Astrocyte (in vitro differentiated cells and primary cell): ENCODE results near the gene FA2H. TPM values are rescaled to one million over a fixed set of nuclear protein-coding genes. Genes with fewer than 3 reads are reported as not detected.
A peak's percentile ranks its signal among the peaks of the same experiment; 100 is the strongest.

Experiments used
- DNase-seq: peaks from one replicate; pipeline ENCODE4 v3.0.0-alpha.2; 2010; ENCODE audit warnings: low read depth
- FAIRE-seq: peaks from 2 replicates; lab custom pipeline; 2011; peaks lifted over from hg19 to GRCh38; lab: Jason Lieb, UNC
- H2AFZ ChIP-seq: 2 replicates; pipeline ENCODE4 v1.6.0; 2012; ENCODE audit warnings: low read depth, low read length, inconsistent platforms
- H3K27ac ChIP-seq: 2 replicates; pipeline ENCODE4 v1.5.1; 2011; ENCODE audit warnings: low read depth, low read length, inconsistent platforms
- H3K27me3 ChIP-seq: 2 replicates; pipeline ENCODE4 v1.6.0; 2011; ENCODE audit warnings: low read length, inconsistent platforms; ENCODE audit not compliant: insufficient read depth
- H3K36me3 ChIP-seq: 2 replicates; pipeline ENCODE4 v1.5.1; 2011; ENCODE audit warnings: low read length, inconsistent platforms; ENCODE audit not compliant: insufficient read depth
- H3K4me1 ChIP-seq: 2 replicates; pipeline ENCODE4 v1.5.1; 2011; ENCODE audit warnings: low read length, inconsistent platforms; ENCODE audit not compliant: insufficient read depth
- H3K4me2 ChIP-seq: 2 replicates; pipeline ENCODE4 v1.6.0; 2012; ENCODE audit warnings: low read length, inconsistent platforms
- H3K4me3 ChIP-seq: 2 replicates; pipeline ENCODE4 v1.5.1; 2011; ENCODE audit warnings: low read depth, mild to moderate bottlenecking, low read length, inconsistent platforms; ENCODE audit not compliant: insufficient read depth
- H3K79me2 ChIP-seq: 2 replicates; pipeline ENCODE4 v1.6.0; 2012; ENCODE audit warnings: mild to moderate bottlenecking, low read length, inconsistent platforms; ENCODE audit not compliant: insufficient read depth
- H3K9ac ChIP-seq: 2 replicates; pipeline ENCODE4 v1.6.0; 2012; ENCODE audit warnings: mild to moderate bottlenecking, low read length, inconsistent platforms
- H3K9me3 ChIP-seq: 2 replicates; pipeline ENCODE4 v1.5.1; 2012; ENCODE audit warnings: low read depth, mild to moderate bottlenecking, low read length, inconsistent platforms; ENCODE audit not compliant: insufficient read depth
- H4K20me1 ChIP-seq: 2 replicates; pipeline ENCODE4 v1.6.0; 2012; ENCODE audit warnings: low read length, inconsistent platforms; ENCODE audit not compliant: insufficient read depth
- H3K27ac Mint-ChIP-seq: one replicate; pipeline ENCODE4 v1.8.0; 2021; ENCODE audit warnings: mild to moderate bottlenecking, mixed read lengths; ENCODE audit not compliant: unreplicated experiment
- H3K27me3 Mint-ChIP-seq: one replicate; pipeline ENCODE4 v1.8.0; 2021; ENCODE audit warnings: low read depth, mixed read lengths; ENCODE audit not compliant: unreplicated experiment
- H3K36me3 Mint-ChIP-seq: one replicate; pipeline ENCODE4 v1.8.0; 2021; ENCODE audit warnings: low read depth, mixed read lengths; ENCODE audit not compliant: unreplicated experiment
- H3K4me1 Mint-ChIP-seq: one replicate; pipeline ENCODE4 v1.8.0; 2021; ENCODE audit warnings: low read depth, mixed read lengths; ENCODE audit not compliant: unreplicated experiment
- H3K4me3 Mint-ChIP-seq: one replicate; pipeline ENCODE4 v1.8.0; 2021; ENCODE audit warnings: mild to moderate bottlenecking, moderate library complexity, mixed read lengths; ENCODE audit not compliant: unreplicated experiment
- H3K9me3 Mint-ChIP-seq: one replicate; pipeline ENCODE4 v1.8.0; 2021; ENCODE audit warnings: mild to moderate bottlenecking, mixed read lengths; ENCODE audit not compliant: unreplicated experiment
- EZH2 ChIP-seq: IDR thresholded peaks from 2 replicates; pipeline ENCODE4 v1.6.1; 2012; ENCODE audit warnings: mild to moderate bottlenecking, low read length, inconsistent platforms; ENCODE audit not compliant: insufficient read depth
- total RNA-seq: library from RNA; stranded (reverse); gene quantifications from 2 replicates; pipeline ENCODE4 v1.2.1, GENCODE V29; 2021
- TF ChIP-seq, protein P1 (sequence below): IDR thresholded peaks from 2 replicates; pipeline ENCODE4 v1.5.1; 2011; ENCODE audit warnings: low read depth, mild to moderate bottlenecking, inconsistent platforms, low read length, moderate library complexity; ENCODE audit not compliant: insufficient read depth

The FA2H gene
- total RNA-seq, 1 donor from 2014 or later: 0.14 TPM

DNA sequence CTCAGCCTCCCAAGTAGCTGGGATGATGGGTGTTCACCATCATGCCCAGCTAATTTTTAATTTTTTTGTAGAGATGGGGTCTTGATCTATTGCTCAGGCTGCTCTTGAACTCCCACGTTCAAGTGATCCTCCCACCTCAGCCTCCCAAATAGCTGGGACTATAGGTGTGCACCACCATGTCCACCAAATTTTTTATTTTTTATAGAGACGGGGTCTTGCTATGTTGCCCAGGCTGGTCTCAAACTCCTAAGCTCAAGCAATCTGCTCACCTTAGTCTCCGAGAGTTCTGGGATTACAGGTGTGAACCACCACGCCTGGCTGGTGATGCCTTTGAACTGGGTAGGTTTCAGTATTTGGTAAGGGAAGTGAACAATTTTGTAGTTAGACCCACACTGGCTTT, 30.1 kb downstream of the FA2H start:
- H3K9me3 Mint-ChIP-seq: no peaks in the 10 kb centered on the region
- FAIRE-seq (no peak), DNase-seq (no peak)
- Histone ChIP-seq H3K27ac (no peak overlapping the region), H3K36me3 (no peaks in the 10 kb centered on the region), H4K20me1 (no peaks in the 10 kb centered on the region), H2AFZ (no peak overlapping the region), H3K9me3 (no peaks in the 10 kb centered on the region), H3K9ac (no peak overlapping the region), H3K79me2 (no peaks in the 10 kb centered on the region), H3K27me3 (no peaks in the 10 kb centered on the region), H3K4me3 (no peak overlapping the region), H3K4me2 (no peak overlapping the region), H3K4me1 (peaks cover 21% of the 10 kb centered on the region)
- peaks cover 8% of the 10 kb centered on the region for H3K27me3 Mint-ChIP-seq
- no peak overlapping the region for H3K27ac Mint-ChIP-seq
- H3K36me3 Mint-ChIP-seq: no peaks in the 10 kb centered on the region
- TF ChIP-seq EZH2: no peak
- TF ChIP-seq, protein P1, sequence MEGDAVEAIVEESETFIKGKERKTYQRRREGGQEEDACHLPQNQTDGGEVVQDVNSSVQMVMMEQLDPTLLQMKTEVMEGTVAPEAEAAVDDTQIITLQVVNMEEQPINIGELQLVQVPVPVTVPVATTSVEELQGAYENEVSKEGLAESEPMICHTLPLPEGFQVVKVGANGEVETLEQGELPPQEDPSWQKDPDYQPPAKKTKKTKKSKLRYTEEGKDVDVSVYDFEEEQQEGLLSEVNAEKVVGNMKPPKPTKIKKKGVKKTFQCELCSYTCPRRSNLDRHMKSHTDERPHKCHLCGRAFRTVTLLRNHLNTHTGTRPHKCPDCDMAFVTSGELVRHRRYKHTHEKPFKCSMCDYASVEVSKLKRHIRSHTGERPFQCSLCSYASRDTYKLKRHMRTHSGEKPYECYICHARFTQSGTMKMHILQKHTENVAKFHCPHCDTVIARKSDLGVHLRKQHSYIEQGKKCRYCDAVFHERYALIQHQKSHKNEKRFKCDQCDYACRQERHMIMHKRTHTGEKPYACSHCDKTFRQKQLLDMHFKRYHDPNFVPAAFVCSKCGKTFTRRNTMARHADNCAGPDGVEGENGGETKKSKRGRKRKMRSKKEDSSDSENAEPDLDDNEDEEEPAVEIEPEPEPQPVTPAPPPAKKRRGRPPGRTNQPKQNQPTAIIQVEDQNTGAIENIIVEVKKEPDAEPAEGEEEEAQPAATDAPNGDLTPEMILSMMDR: no peak
- peaks cover 9% of the 10 kb centered on the region for H3K4me1 Mint-ChIP-seq
- H3K4me3 Mint-ChIP-seq: no peak overlapping the region

DNA sequence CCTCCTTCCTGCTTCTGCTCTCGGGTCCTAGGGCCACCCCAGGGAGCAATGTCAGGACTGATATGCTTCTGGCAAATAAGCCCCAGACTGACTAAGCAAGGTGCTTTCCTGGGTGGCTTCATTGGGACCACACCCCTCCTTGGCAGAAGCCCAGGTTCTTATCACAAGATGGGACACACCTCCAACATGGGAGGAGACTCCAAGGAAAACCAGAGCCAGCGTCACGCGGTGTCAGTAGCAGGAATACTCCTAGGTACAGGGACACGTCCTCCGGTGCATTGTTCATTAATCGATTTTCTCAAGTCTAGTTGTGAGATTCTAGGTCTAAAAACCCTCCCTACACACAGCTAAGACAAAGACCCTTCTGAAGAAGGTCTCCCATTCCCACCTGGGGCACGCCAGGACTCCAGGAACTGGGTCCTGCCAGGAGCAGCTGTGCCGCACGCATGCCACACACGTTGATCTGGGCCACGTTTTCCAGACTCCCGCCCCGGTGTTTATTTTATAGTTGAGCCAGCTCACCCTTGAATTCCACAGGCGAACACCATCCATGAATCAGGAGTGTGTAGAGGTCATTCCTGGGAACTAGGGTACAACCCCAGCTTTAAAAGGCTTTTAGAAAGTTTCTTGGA, 30.8 kb downstream of the FA2H start:
- no peaks in the 10 kb centered on the region for H3K9me3 ChIP-seq
- H3K4me2 ChIP-seq: peak overlapping the region; percentile 57
- H3K4me3 Mint-ChIP-seq: no peak overlapping the region
- no peaks in the 10 kb centered on the region for H4K20me1 ChIP-seq
- no peak overlapping the region for H3K27ac ChIP-seq
- peak; percentile 55 for DNase-seq
- peaks cover 19% of the 10 kb centered on the region for H3K4me1 ChIP-seq
- peak overlapping the region; percentile 44 for H2AFZ ChIP-seq
- no peaks in the 10 kb centered on the region for H3K36me3 ChIP-seq
- H3K4me1 Mint-ChIP-seq: peaks cover 7% of the 10 kb centered on the region
- TF ChIP-seq EZH2: no peak
- TF ChIP-seq, protein P1: no peak
- H3K9ac ChIP-seq: no peak overlapping the region
- H3K9me3 Mint-ChIP-seq: no peaks in the 10 kb centered on the region
- H3K4me3 ChIP-seq: no peak overlapping the region
- FAIRE-seq: no peak
- peaks cover 8% of the 10 kb centered on the region for H3K27me3 Mint-ChIP-seq
- no peaks in the 10 kb centered on the region for H3K36me3 Mint-ChIP-seq
- H3K27ac Mint-ChIP-seq: no peak overlapping the region
- no peaks in the 10 kb centered on the region for H3K27me3 ChIP-seq
- H3K79me2 ChIP-seq: no peaks in the 10 kb centered on the region

DNA sequence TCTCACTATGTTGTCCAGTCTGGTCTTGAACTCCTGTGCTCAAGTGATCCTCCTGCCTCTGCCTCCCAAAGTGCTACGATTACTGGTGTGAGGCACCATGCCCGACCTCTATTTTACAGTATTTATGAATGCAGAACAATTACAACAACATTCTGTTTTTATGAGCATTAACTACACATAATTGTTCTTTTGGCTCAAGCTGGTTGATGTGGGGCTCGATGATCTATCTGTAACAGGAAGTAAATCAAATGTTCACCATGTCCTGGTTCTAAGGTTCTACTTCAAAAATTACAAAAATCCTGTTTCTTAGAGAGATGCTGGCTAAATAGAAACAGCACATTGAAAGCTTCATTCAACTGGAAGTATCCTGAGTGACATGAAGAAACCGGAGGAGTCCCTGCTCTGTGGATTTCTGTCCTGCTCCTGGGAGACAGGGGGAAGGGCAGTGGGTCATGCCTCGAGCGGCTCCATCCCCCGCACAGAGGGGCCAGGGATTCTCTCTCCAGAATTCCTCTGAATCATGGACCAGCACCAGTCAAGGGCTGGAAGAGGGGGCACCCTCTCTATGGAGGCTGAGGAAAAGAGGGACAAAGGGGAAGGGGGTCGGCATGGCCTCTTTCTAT, 31.5 kb downstream of the FA2H start:
- Histone ChIP-seq H3K36me3 (no peaks in the 10 kb centered on the region), H3K79me2 (no peaks in the 10 kb centered on the region), H3K9ac (no peak overlapping the region), H3K4me3 (no peak overlapping the region), H2AFZ (no peak overlapping the region), H3K4me2 (peak overlapping the region; percentile 57), H3K4me1 (peaks cover 22% of the 10 kb centered on the region), H4K20me1 (no peaks in the 10 kb centered on the region), H3K27me3 (no peaks in the 10 kb centered on the region), H3K27ac (no peak overlapping the region), H3K9me3 (no peaks in the 10 kb centered on the region)
- H3K4me1 Mint-ChIP-seq: peaks cover 11% of the 10 kb centered on the region
- no peak overlapping the region for H3K27ac Mint-ChIP-seq
- TF ChIP-seq, protein P1: no peak
- no peak for TF ChIP-seq EZH2
- FAIRE-seq: no peak
- peaks cover 8% of the 10 kb centered on the region for H3K27me3 Mint-ChIP-seq
- H3K9me3 Mint-ChIP-seq: no peaks in the 10 kb centered on the region
- no peak for DNase-seq
- H3K36me3 Mint-ChIP-seq: no peaks in the 10 kb centered on the region
- no peak overlapping the region for H3K4me3 Mint-ChIP-seq
